OCI-LY1 (cell line): ENCODE results near the gene METTL25.

Source experiments
- EZH2 ChIP-seq: fragments of 200-600 bp; sonication (generic), shearing (Covaris generic); IDR thresholded peaks from 2 replicates; pipeline ENCODE4 v1.8.0; 2017; ENCODE audit warnings: borderline replicate concordance, mixed run types, mild to moderate bottlenecking, antibody characterized with exemption, low read length, moderate library complexity, mixed read lengths
- TF ChIP-seq, protein P1 (sequence below): fragments of 200-600 bp; sonication (generic), shearing (Covaris generic); IDR thresholded peaks from 2 replicates; pipeline ENCODE4 v1.5.1; 2017; ENCODE audit warnings: mild to moderate bottlenecking, antibody characterized with exemption, low read length, moderate library complexity, mixed read lengths

DNA sequence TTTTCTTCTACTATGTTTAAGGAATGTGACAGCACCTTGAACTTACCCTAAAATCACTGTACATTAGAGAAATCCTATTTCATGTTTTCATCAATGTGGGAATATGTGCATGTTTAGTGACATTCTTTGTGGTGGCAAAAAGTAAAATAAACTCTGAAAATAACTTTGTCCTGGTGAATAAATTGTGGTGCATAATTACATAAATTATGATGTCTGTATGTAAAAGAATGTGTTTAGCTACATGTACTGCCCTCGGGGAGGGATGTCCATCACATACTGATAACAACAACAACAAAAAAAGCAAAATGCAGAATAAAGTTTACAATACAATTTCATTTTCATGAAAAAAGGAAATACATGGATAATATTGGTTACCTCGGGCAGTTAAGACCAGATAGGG, 157.3 kb downstream of the METTL25 start:
- TF ChIP-seq, protein P1, sequence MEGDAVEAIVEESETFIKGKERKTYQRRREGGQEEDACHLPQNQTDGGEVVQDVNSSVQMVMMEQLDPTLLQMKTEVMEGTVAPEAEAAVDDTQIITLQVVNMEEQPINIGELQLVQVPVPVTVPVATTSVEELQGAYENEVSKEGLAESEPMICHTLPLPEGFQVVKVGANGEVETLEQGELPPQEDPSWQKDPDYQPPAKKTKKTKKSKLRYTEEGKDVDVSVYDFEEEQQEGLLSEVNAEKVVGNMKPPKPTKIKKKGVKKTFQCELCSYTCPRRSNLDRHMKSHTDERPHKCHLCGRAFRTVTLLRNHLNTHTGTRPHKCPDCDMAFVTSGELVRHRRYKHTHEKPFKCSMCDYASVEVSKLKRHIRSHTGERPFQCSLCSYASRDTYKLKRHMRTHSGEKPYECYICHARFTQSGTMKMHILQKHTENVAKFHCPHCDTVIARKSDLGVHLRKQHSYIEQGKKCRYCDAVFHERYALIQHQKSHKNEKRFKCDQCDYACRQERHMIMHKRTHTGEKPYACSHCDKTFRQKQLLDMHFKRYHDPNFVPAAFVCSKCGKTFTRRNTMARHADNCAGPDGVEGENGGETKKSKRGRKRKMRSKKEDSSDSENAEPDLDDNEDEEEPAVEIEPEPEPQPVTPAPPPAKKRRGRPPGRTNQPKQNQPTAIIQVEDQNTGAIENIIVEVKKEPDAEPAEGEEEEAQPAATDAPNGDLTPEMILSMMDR, result no peak
- TF ChIP-seq EZH2, result no peak
